Type B pancreatic cell (in vitro differentiated cells): ENCODE data around the gene ANO10. TPM values are rescaled to one million over a fixed set of nuclear protein-coding genes. Genes with fewer than 3 reads are reported as not detected.
"Not testable (repeated sequence)": the region's sequence is repeated elsewhere in the genome, so short reads cannot be mapped to it uniquely, and the experiment has no call there.

Source experiments
- DNase-seq: peaks from one replicate; pipeline ENCODE4 v3.0.0; 2021; ENCODE audit warnings: mixed read lengths; ENCODE audit not compliant: unreplicated experiment; ENCODE audit errors: extremely low spot score
- H3K27ac Mint-ChIP-seq: 2 replicates; pipeline ENCODE4 v1.8.0; 2021; ENCODE audit warnings: mild to moderate bottlenecking, mixed read lengths
- H3K27me3 Mint-ChIP-seq: 2 replicates; pipeline ENCODE4 v1.8.0; 2021; ENCODE audit warnings: mixed read lengths
- H3K36me3 Mint-ChIP-seq: 2 replicates; pipeline ENCODE4 v1.8.0; 2021; ENCODE audit warnings: mixed read lengths
- H3K4me1 Mint-ChIP-seq: one replicate; pipeline ENCODE4 v1.8.0; 2021; ENCODE audit warnings: mixed read lengths; ENCODE audit not compliant: unreplicated experiment
- H3K4me3 Mint-ChIP-seq: 2 replicates; pipeline ENCODE4 v1.8.0; 2021; ENCODE audit warnings: mild to moderate bottlenecking, mixed read lengths
- H3K9me3 Mint-ChIP-seq: 2 replicates; pipeline ENCODE4 v1.8.0; 2021; ENCODE audit warnings: mixed read lengths
- CTCF ChIP-seq: fragments of 200-600 bp; sonication (generic); conservative IDR thresholded peaks from 2 replicates; pipeline ENCODE4 v1.5.0; 2021; ENCODE audit warnings: antibody characterized with exemption, mild to moderate bottlenecking
- total RNA-seq: library from RNA; stranded (reverse); gene quantifications from 2 replicates; pipeline ENCODE4 v1.2.1, GENCODE V29; 2021; ENCODE audit warnings: low replicate concordance

ANO10 gene
- total RNA-seq, 1 donor from 2014 or later: 32.5 TPM

- no peaks in the 10 kb centered on the region for H3K27me3 Mint-ChIP-seq
- H3K9me3 Mint-ChIP-seq: no peaks in the 10 kb centered on the region
- DNase-seq: no peak
- H3K4me1 Mint-ChIP-seq: peaks cover 8% of the 10 kb centered on the region
- TF ChIP-seq CTCF: no peak
- no peaks in the 10 kb centered on the region for H3K36me3 Mint-ChIP-seq
- no peak overlapping the region for H3K4me3 Mint-ChIP-seq
- H3K27ac Mint-ChIP-seq: no peak overlapping the region
Observed at GRCh38 chr3:43496740-43497375, 125.0 kb downstream of the ANO10 start.

- not testable (repeated sequence) for H3K36me3 Mint-ChIP-seq, H3K9me3 Mint-ChIP-seq, H3K4me1 Mint-ChIP-seq, H3K27ac Mint-ChIP-seq, H3K4me3 Mint-ChIP-seq, H3K27me3 Mint-ChIP-seq, DNase-seq
Observed at GRCh38 chr3:43492932-43493331, 128.9 kb downstream of the ANO10 start.

- not testable (repeated sequence) for DNase-seq, H3K4me1 Mint-ChIP-seq, H3K9me3 Mint-ChIP-seq, H3K36me3 Mint-ChIP-seq, H3K4me3 Mint-ChIP-seq, H3K27me3 Mint-ChIP-seq, H3K27ac Mint-ChIP-seq
Observed at GRCh38 chr3:43491807-43492206, 130.0 kb downstream of the ANO10 start.

GRCh38 chr3:43490640-43491185, 131.1 kb downstream of the ANO10 start:
- Mint-ChIP-seq H3K27ac (no peak overlapping the region), H3K4me3 (no peak overlapping the region), H3K27me3 (no peaks in the 10 kb centered on the region), H3K9me3 (no peaks in the 10 kb centered on the region), H3K36me3 (peaks cover 3% of the 10 kb centered on the region), H3K4me1 (no peaks in the 10 kb centered on the region)
- no peak for DNase-seq
- no peak for TF ChIP-seq CTCF

- Mint-ChIP-seq H3K4me3 (no peak overlapping the region), H3K36me3 (peaks cover 3% of the 10 kb centered on the region), H3K27me3 (no peaks in the 10 kb centered on the region), H3K27ac (no peak overlapping the region), H3K9me3 (no peaks in the 10 kb centered on the region), H3K4me1 (no peaks in the 10 kb centered on the region)
- no peak for DNase-seq
- no peak for TF ChIP-seq CTCF
Observed at GRCh38 chr3:43489930-43490329, 131.9 kb downstream of the ANO10 start.

- no peak for DNase-seq
- peaks cover 3% of the 10 kb centered on the region for H3K4me1 Mint-ChIP-seq
- peaks cover 3% of the 10 kb centered on the region for H3K36me3 Mint-ChIP-seq
- H3K27me3 Mint-ChIP-seq: no peaks in the 10 kb centered on the region
- no peak overlapping the region for H3K4me3 Mint-ChIP-seq
- no peak overlapping the region for H3K27ac Mint-ChIP-seq
- no peak for TF ChIP-seq CTCF
- H3K9me3 Mint-ChIP-seq: no peaks in the 10 kb centered on the region
Observed at GRCh38 chr3:43485931-43486330, 135.9 kb downstream of the ANO10 start.
